Right cardiac atrium (tissue), 5 donors: Measurements from ENCODE around the gene PLTP. TPM values are rescaled to one million over a fixed set of nuclear protein-coding genes. Genes with fewer than 3 reads are reported as not detected.
A peak's percentile ranks its signal among the peaks of the same experiment; 100 is the strongest.

ENCODE experiments used
- ATAC-seq, 2 donors: fragments of 200-7000 bp; cut with Tn5 transposase; one replicate each; pipeline versions ENCODE4 v1.8.0 to v1.9.1; 2020; ENCODE audit warnings: moderate library complexity in 2 of 2, mild to moderate bottlenecking in 1 of 2
- DNase-seq, 3 donors: peaks; one replicate each; pipeline ENCODE4 v3.0.0-alpha.2; 2020
- H3K27ac ChIP-seq: one replicate; pipeline ENCODE4 v1.5.1; 2013; ENCODE audit warnings: mild to moderate bottlenecking, low read length, control low read depth, moderate library complexity
- H3K27me3 ChIP-seq: one replicate; pipeline ENCODE4 v1.6.1; 2013; ENCODE audit not compliant: control insufficient read depth, insufficient read depth
- H3K4me1 ChIP-seq: one replicate; pipeline ENCODE4 v1.6.1; 2013; ENCODE audit warnings: low read length; ENCODE audit not compliant: control insufficient read depth, insufficient read depth
- H3K4me3 ChIP-seq: one replicate; pipeline ENCODE4 v1.5.1; 2013; ENCODE audit warnings: low read length, control low read depth
- H3K9me3 ChIP-seq: one replicate; pipeline ENCODE4 v1.6.1; 2013; ENCODE audit warnings: low read length; ENCODE audit not compliant: control insufficient read depth
- WGBS: extraction: QIAGEN DNeasy Blood & Tissue Kit; methylation state at CpG from one replicate; pipeline ENCODE4 v1.1.7; 2013; 5-methylcytosine and 5-hydroxymethylcytosine counted together
- intact Hi-C, 4 donors: fragments of 100-400 bp; cut with DNase I; formaldehyde crosslinking; loops; one replicate each; pipeline versions ENCODE4 v1.11.0 to v1.14.0; 2022 to 2023
- polyA plus RNA-seq: library from polyadenylated mRNA; stranded (reverse); fragments of 200-250 nt; gene quantifications from one replicate; pipeline ENCODE4 v1.2.3, GENCODE V29; 2013
- total RNA-seq, 4 donors: library from RNA; stranded (reverse); fragmentation: NEBNext Ultra II Directional; extraction: Animal tissue kit (Norgen Biotek cat#: 25700); gene quantifications; one replicate each; pipeline ENCODE4 v1.2.1, GENCODE V29; 2021
- donor health status: healthy with polysubstance abuse.
- donor health status: DM: no; HTN: yes; CAD: no.
- donor health status: DM: no; HTN: no; CAD: no.
- donor health status: DM: no; HTN: yes; CAD: no; lungs with severe emphysema.
- donor health status: DM: yes; HTN: yes; CAD: no.

Gene PLTP
- total and polyA plus RNA-seq, 5 donors: 34.3 to 117 (median 67.2) TPM

GRCh38 chr20:45951925-45952834 lies 40.2 kb upstream of the PLTP start:
- DNase-seq (peak in 1 of 3 donors; percentile 10), ATAC-seq (no peak)
- no peaks in the 10 kb centered on the region for H3K4me1 ChIP-seq
- no peaks in the 10 kb centered on the region for H3K27me3 ChIP-seq
- WGBS: 94% methylated on average over 19 of the region's 19 CpGs
- H3K4me3 ChIP-seq: no peak overlapping the region
- intact Hi-C loops: loop anchor here in 1 of 4 donors (10.0 kb wide), 1 partner anchor 57 kb away; the partner anchor contains the start of genes CTSA and NEURL2
- H3K9me3 ChIP-seq: no peaks in the 10 kb centered on the region
- no peak overlapping the region for H3K27ac ChIP-seq

- Histone ChIP-seq H3K27ac (no peak overlapping the region), H3K27me3 (no peaks in the 10 kb centered on the region), H3K4me1 (no peaks in the 10 kb centered on the region), H3K4me3 (no peak overlapping the region), H3K9me3 (no peaks in the 10 kb centered on the region)
- ATAC-seq: no peak
- intact Hi-C loops: loop anchor here in 1 of 4 donors (10.0 kb wide), 1 partner anchor 55 kb away; the partner anchor contains the start of genes CTSA and NEURL2
- 87% methylated on average over 9 of the region's 9 CpGs for WGBS
- no peak for DNase-seq
Measured at GRCh38 chr20:45950330-45950646, 38.3 kb upstream of the PLTP start.

- ATAC-seq (no peak), DNase-seq (peak in 1 of 3 donors; percentile 49)
- 76% methylated on average over 13 of the region's 13 CpGs for WGBS
Measured at GRCh38 chr20:45949542-45950329, 37.8 kb upstream of the PLTP start.

GRCh38 chr20:45948742-45949541 lies 37.0 kb upstream of the PLTP start:
- Histone ChIP-seq H3K27ac (no peak overlapping the region), H3K4me1 (no peaks in the 10 kb centered on the region), H3K27me3 (no peaks in the 10 kb centered on the region), H3K4me3 (no peak overlapping the region), H3K9me3 (no peaks in the 10 kb centered on the region)
- ATAC-seq: no peak
- intact Hi-C loops: no loop called here
- peak in 1 of 3 donors; percentile 53 for DNase-seq
- 65% methylated on average over 10 of the region's 10 CpGs for WGBS

More at GRCh38 chr20:45949542-45950329, 37.8 kb upstream of the PLTP start:
- H3K4me1 ChIP-seq: no peaks in the 10 kb centered on the region
- H3K9me3 ChIP-seq: no peaks in the 10 kb centered on the region
- H3K27ac ChIP-seq: no peak overlapping the region
- no peak overlapping the region for H3K4me3 ChIP-seq
- intact Hi-C loops: loop anchor here in 1 of 4 donors (10.0 kb wide), 1 partner anchor 55 kb away; the partner anchor contains the start of genes CTSA and NEURL2
- H3K27me3 ChIP-seq: no peaks in the 10 kb centered on the region

GRCh38 chr20:45948261-45948733 lies 36.3 kb upstream of the PLTP start:
- Histone ChIP-seq H3K27me3 (no peaks in the 10 kb centered on the region), H3K27ac (no peak overlapping the region), H3K4me3 (no peak overlapping the region), H3K4me1 (no peaks in the 10 kb centered on the region), H3K9me3 (no peaks in the 10 kb centered on the region)
- 81% methylated on average over 7 of the region's 7 CpGs for WGBS
- intact Hi-C loops: no loop called here
- ATAC-seq (no peak), DNase-seq (peak in 1 of 3 donors; percentile 40)

GRCh38 chr20:45947110-45947866 lies 35.3 kb upstream of the PLTP start:
- WGBS: 78% methylated on average over 29 of the region's 29 CpGs
- Histone ChIP-seq H3K4me3 (no peak overlapping the region), H3K27ac (no peak overlapping the region), H3K27me3 (no peaks in the 10 kb centered on the region), H3K4me1 (no peaks in the 10 kb centered on the region), H3K9me3 (no peaks in the 10 kb centered on the region)
- intact Hi-C loops: no loop called here
- ATAC-seq (peak in 1 of 2 donors; percentile 2), DNase-seq (no peak)

GRCh38 chr20:45946149-45946970 lies 34.4 kb upstream of the PLTP start:
- H3K9me3 ChIP-seq: no peaks in the 10 kb centered on the region
- H3K4me3 ChIP-seq: no peak overlapping the region
- WGBS: 82% methylated on average over 20 of the region's 20 CpGs
- no peaks in the 10 kb centered on the region for H3K27me3 ChIP-seq
- peak in 1 of 3 donors; percentile 62 for DNase-seq
- H3K4me1 ChIP-seq: no peaks in the 10 kb centered on the region
- H3K27ac ChIP-seq: no peak overlapping the region
- ATAC-seq: peak; percentile 40 to 43
- intact Hi-C loops: no loop called here

- ATAC-seq: no peak
- WGBS: 84% methylated on average over 13 of the region's 13 CpGs
Measured at GRCh38 chr20:45945678-45946148, 33.8 kb upstream of the PLTP start.

GRCh38 chr20:45944965-45945677 lies 33.2 kb upstream of the PLTP start:
- Histone ChIP-seq H3K27ac (no peak overlapping the region), H3K27me3 (no peaks in the 10 kb centered on the region), H3K9me3 (no peaks in the 10 kb centered on the region), H3K4me3 (no peak overlapping the region), H3K4me1 (no peaks in the 10 kb centered on the region)
- no peak for ATAC-seq
- DNase-seq: no peak
- 86% methylated on average over 19 of the region's 19 CpGs for WGBS
- intact Hi-C loops: no loop called here

More at GRCh38 chr20:45945678-45946148, 33.8 kb upstream of the PLTP start:
- Histone ChIP-seq H3K4me3 (no peak overlapping the region), H3K27ac (no peak overlapping the region), H3K27me3 (no peaks in the 10 kb centered on the region), H3K9me3 (no peaks in the 10 kb centered on the region), H3K4me1 (no peaks in the 10 kb centered on the region)
- intact Hi-C loops: no loop called here
- no peak for DNase-seq
